Trophoblast cell (in vitro differentiated cells and primary cell): ENCODE data around the gene TLE1.
A peak's percentile ranks its signal among the peaks of the same experiment; 100 is the strongest.
"Not testable (repeated sequence)": the region's sequence is repeated elsewhere in the genome, so short reads cannot be mapped to it uniquely, and the experiment has no call there.

Experiments
- DNase-seq, 2 donors: peaks; one replicate each; pipeline ENCODE4 v3.0.0-alpha.2; 2016
- H2AFZ ChIP-seq: 2 replicates; pipeline ENCODE4 v1.6.1; 2013; ENCODE audit warnings: low read length, moderate library complexity, mild to moderate bottlenecking; ENCODE audit not compliant: insufficient read depth, poor library complexity
- H2AK5ac ChIP-seq: 2 replicates; pipeline ENCODE4 v1.6.1; 2013; ENCODE audit warnings: mild to moderate bottlenecking, low read length
- H2BK120ac ChIP-seq: 2 replicates; pipeline ENCODE4 v1.6.1; 2013; ENCODE audit warnings: low read length, mild to moderate bottlenecking, moderate library complexity; ENCODE audit not compliant: insufficient read depth, poor library complexity
- H2BK12ac ChIP-seq: 2 replicates; pipeline ENCODE4 v1.6.1; 2013; ENCODE audit warnings: mild to moderate bottlenecking, low read length, moderate library complexity
- H2BK5ac ChIP-seq: 2 replicates; pipeline ENCODE4 v1.6.1; 2013; ENCODE audit warnings: low read length, low read depth, moderate library complexity, mild to moderate bottlenecking; ENCODE audit not compliant: poor library complexity
- H3K14ac ChIP-seq: 2 replicates; pipeline ENCODE4 v1.6.1; 2013; ENCODE audit warnings: mild to moderate bottlenecking, low read length
- H3K18ac ChIP-seq: 2 replicates; pipeline ENCODE4 v1.6.1; 2013; ENCODE audit warnings: mild to moderate bottlenecking, low read length
- H3K23ac ChIP-seq: 2 replicates; pipeline ENCODE4 v1.6.1; 2013; ENCODE audit warnings: low read length
- H3K27ac ChIP-seq: 2 replicates; pipeline ENCODE4 v1.5.1; 2013; ENCODE audit warnings: low read depth, mild to moderate bottlenecking, inconsistent platforms, low read length, moderate library complexity
- H3K27me3 ChIP-seq: 2 replicates; pipeline ENCODE4 v1.6.1; 2013; ENCODE audit warnings: inconsistent platforms, mild to moderate bottlenecking, low read length, moderate library complexity; ENCODE audit not compliant: insufficient read depth
- H3K36me3 ChIP-seq, 2 experiments: 1 replicate in 1 of 2; 2 replicates in 1 of 2; pipeline ENCODE4 v1.6.1; 2013; ENCODE audit warnings: low read length in 2 of 2, mild to moderate bottlenecking in 2 of 2, moderate library complexity in 1 of 2; ENCODE audit not compliant: insufficient read depth in 2 of 2, control insufficient read depth in 1 of 2
- H3K4ac ChIP-seq: 2 replicates; pipeline ENCODE4 v1.6.1; 2013; ENCODE audit warnings: low read depth, mild to moderate bottlenecking, low read length, moderate library complexity
- H3K4me1 ChIP-seq, 2 experiments: 1 replicate in 1 of 2; 2 replicates in 1 of 2; pipeline ENCODE4 v1.6.1; 2013; ENCODE audit warnings: low read length in 2 of 2, mild to moderate bottlenecking in 2 of 2, moderate library complexity in 1 of 2; ENCODE audit not compliant: insufficient read depth in 2 of 2, control insufficient read depth in 1 of 2
- H3K4me2 ChIP-seq: 2 replicates; pipeline ENCODE4 v1.6.1; 2013; ENCODE audit warnings: inconsistent platforms, mild to moderate bottlenecking, low read length, moderate library complexity
- H3K4me3 ChIP-seq: 2 replicates; pipeline ENCODE4 v1.5.1; 2013; ENCODE audit warnings: mild to moderate bottlenecking, low read depth, low read length, inconsistent platforms
- H3K79me1 ChIP-seq: one replicate; pipeline ENCODE4 v1.6.1; 2013; ENCODE audit warnings: low read length
- H3K79me2 ChIP-seq: 2 replicates; pipeline ENCODE4 v1.6.1; 2013; ENCODE audit warnings: low read length, mild to moderate bottlenecking; ENCODE audit not compliant: control insufficient read depth, insufficient read depth, poor library complexity
- H3K9ac ChIP-seq: 2 replicates; pipeline ENCODE4 v1.6.1; 2013; ENCODE audit warnings: mild to moderate bottlenecking, low read length
- H3K9me3 ChIP-seq: 2 replicates; pipeline ENCODE4 v1.6.1; 2013; ENCODE audit warnings: low read depth, mild to moderate bottlenecking, control low read depth, inconsistent platforms, low read length; ENCODE audit not compliant: insufficient read depth
- H4K12ac ChIP-seq: 2 replicates; pipeline ENCODE4 v1.6.1; 2013; ENCODE audit warnings: low read depth, mild to moderate bottlenecking, low read length, moderate library complexity
- H4K8ac ChIP-seq: 2 replicates; pipeline ENCODE4 v1.6.1; 2013; ENCODE audit warnings: low read depth, mild to moderate bottlenecking, low read length, moderate library complexity
- H4K91ac ChIP-seq: one replicate; pipeline ENCODE4 v1.6.1; 2013; ENCODE audit warnings: low read depth, mild to moderate bottlenecking, low read length, moderate library complexity
- WGBS: extraction: QIAGEN DNeasy Blood & Tissue Kit; methylation state at CpG from one replicate; pipeline ENCODE4 v1.1.7; 2013; ENCODE audit warnings: missing lambda C conversion rate; ENCODE audit not compliant: insufficient read length, insufficient coverage; ENCODE audit errors: extremely low coverage; 5-methylcytosine and 5-hydroxymethylcytosine counted together

The TLE1 gene

DNA sequence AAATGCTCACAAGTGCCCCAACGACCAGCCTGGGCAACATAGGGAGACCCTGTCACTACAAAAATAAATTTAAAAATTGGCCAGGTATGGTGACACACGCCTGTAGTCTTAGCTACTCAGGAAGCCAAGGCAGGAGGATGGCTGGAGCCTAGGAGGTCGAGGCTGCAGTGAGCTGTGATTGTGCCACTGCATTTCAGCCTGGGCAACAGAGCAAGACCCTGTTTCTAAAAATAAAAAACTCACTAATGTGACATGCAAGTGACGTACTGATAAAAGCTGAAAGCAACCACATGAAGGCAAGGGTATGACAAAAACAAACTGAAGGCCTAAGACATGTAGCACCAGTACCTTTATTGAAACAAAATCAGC lies 81.1 kb downstream of the TLE1 start:
- H3K4me3 ChIP-seq: no peak overlapping the region
- peaks cover 27 to 32% of the 10 kb centered on the region in 2 experiments for H3K4me1 ChIP-seq
- no peak overlapping the region for H4K12ac ChIP-seq
- H3K4ac ChIP-seq: no peak overlapping the region
- H3K14ac ChIP-seq: no peak overlapping the region
- peaks cover 6 to 21% of the 10 kb centered on the region in 2 experiments for H3K36me3 ChIP-seq
- no peak overlapping the region for H3K18ac ChIP-seq
- DNase-seq: no peak
- peaks cover 18% of the 10 kb centered on the region for H3K79me1 ChIP-seq
- no peak overlapping the region for H2BK120ac ChIP-seq
- no peak overlapping the region for H2BK12ac ChIP-seq
- no peak overlapping the region for H3K9ac ChIP-seq
- H3K27me3 ChIP-seq: no peaks in the 10 kb centered on the region
- H3K4me2 ChIP-seq: no peak overlapping the region
- no CpG with 5 or more reads among the region's 4 CpGs for WGBS
- H3K27ac ChIP-seq: no peak overlapping the region
- H4K91ac ChIP-seq: no peak overlapping the region
- H2AFZ ChIP-seq: no peak overlapping the region
- no peaks in the 10 kb centered on the region for H3K9me3 ChIP-seq
- no peak overlapping the region for H4K8ac ChIP-seq
- H3K79me2 ChIP-seq: peaks cover 3% of the 10 kb centered on the region
- H2BK5ac ChIP-seq: no peak overlapping the region
- no peak overlapping the region for H3K23ac ChIP-seq
- no peak overlapping the region for H2AK5ac ChIP-seq

DNA sequence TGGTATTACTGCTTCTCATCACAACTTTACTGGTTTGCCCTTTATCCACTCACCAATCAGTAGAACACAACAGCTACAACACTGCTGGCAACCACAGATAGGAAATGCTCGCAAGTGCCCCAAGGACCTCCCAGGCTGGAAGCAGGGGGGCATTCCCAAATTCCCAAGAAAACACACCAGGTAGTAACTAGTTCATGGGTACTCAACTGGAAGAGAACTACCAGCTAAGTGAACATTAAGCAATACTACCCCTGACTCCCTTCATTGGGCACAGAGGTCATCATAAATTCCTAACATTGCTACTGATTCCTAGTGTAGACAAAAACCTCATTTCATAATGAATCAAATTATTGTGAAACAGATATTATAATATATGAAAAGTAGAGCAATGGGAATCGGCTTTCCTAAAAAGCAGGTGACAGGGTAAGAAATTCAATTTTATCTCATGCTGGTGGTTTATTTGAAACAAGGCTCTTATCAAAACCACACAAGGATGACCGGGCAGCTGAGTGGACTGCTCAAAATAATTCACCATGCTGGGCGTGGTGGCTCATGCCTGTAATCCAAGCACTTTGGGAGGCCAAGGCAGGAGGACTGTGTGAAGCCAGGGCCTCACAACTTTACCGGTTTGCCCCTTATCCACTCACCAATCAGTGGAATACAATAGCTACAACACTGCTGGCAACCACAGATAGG lies 81.6 kb downstream of the TLE1 start:
- Histone ChIP-seq H3K18ac (no peak overlapping the region), H4K8ac (no peak overlapping the region), H3K14ac (no peak overlapping the region), H3K27me3 (no peaks in the 10 kb centered on the region), H3K27ac (no peak overlapping the region), H3K4me1 (peaks cover 24 to 31% of the 10 kb centered on the region in 2 experiments), H3K9ac (no peak overlapping the region), H3K4ac (no peak overlapping the region), H3K79me2 (peaks cover 3% of the 10 kb centered on the region), H3K9me3 (no peaks in the 10 kb centered on the region), H3K23ac (no peak overlapping the region), H3K4me2 (no peak overlapping the region), H2BK12ac (no peak overlapping the region), H2BK120ac (no peak overlapping the region), H3K79me1 (peaks cover 17% of the 10 kb centered on the region), H4K91ac (no peak overlapping the region), H2AFZ (no peak overlapping the region), H3K36me3 (peaks cover 6 to 24% of the 10 kb centered on the region in 2 experiments), H3K4me3 (no peak overlapping the region), H2BK5ac (no peak overlapping the region), H4K12ac (no peak overlapping the region), H2AK5ac (no peak overlapping the region)
- DNase-seq: peak in 1 of 2 donors; percentile 53
- WGBS: no CpG with 5 or more reads among the region's 5 CpGs

DNA sequence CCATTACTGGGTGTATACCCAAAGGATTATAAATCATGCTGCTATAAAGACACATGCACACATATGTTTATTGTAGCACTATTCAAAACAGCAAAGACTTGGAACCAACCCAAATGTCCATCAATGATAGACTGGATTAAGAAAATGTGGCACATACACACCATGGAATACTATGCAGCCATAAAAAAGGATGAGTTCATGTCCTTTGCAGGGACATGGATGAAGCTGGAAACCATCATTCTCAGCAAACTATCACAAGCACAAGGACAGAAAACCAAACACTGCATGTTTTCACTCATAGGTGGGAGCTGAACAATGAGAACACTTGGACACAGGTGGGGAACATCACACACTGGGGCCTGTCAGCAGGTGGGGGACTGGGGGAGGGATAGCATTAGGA lies 83.1 kb downstream of the TLE1 start:
- H3K23ac ChIP-seq, H3K9ac ChIP-seq, H3K79me1 ChIP-seq, H4K12ac ChIP-seq, H4K91ac ChIP-seq, H4K8ac ChIP-seq, H3K18ac ChIP-seq, H2BK120ac ChIP-seq, H3K9me3 ChIP-seq, H2BK5ac ChIP-seq, H2BK12ac ChIP-seq, H2AFZ ChIP-seq, H3K4me3 ChIP-seq, H3K4me2 ChIP-seq, DNase-seq, H3K14ac ChIP-seq, H3K4ac ChIP-seq, H2AK5ac ChIP-seq, H3K27me3 ChIP-seq, H3K79me2 ChIP-seq, H3K27ac ChIP-seq: not testable (repeated sequence)
- Histone ChIP-seq H3K4me1 (peaks cover 19% of the 10 kb centered on the region in 2 experiments), H3K36me3 (peaks cover 5 to 19% of the 10 kb centered on the region in 2 experiments)

DNA sequence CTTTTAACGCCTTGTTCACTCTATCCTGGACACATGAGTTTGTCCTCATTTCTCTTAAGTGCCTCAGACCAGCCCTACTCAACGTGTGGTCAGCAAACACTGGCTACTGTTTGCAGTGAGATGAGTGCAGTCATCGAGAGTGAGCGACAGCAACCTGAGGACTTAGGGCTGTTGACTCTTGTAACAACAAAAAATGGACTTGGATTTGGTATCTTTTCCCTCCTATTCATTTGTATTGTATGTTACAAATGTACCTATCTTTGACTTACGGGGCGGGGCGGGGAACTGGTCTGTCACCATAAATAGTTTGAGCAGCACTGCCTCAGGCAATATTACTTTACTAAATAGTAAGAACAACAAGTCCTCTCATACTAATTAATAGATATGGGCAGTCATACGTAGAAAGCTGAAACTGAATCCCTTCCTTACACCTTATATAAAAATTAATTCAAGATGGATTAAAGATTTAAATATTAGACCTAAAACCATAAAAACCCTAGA lies 84.1 kb downstream of the TLE1 start:
- Histone ChIP-seq H2BK5ac (no peak overlapping the region), H3K36me3 (peaks cover 7 to 19% of the 10 kb centered on the region in 2 experiments), H4K91ac (peak overlapping the region; percentile 13), H3K79me2 (no peaks in the 10 kb centered on the region), H3K27me3 (no peaks in the 10 kb centered on the region), H3K27ac (no peak overlapping the region), H3K79me1 (peaks cover 3% of the 10 kb centered on the region), H3K4me2 (no peak overlapping the region), H2AK5ac (no peak overlapping the region), H3K4me3 (no peak overlapping the region), H3K18ac (no peak overlapping the region), H3K9ac (no peak overlapping the region), H3K23ac (no peak overlapping the region), H3K4me1 (peaks cover 12 to 15% of the 10 kb centered on the region in 2 experiments), H2BK12ac (peak overlapping the region; percentile 23), H4K12ac (no peak overlapping the region), H3K9me3 (no peaks in the 10 kb centered on the region), H3K4ac (no peak overlapping the region), H4K8ac (no peak overlapping the region), H2AFZ (no peak overlapping the region), H3K14ac (no peak overlapping the region), H2BK120ac (no peak overlapping the region)
- peak; percentile 67 to 92 for DNase-seq
- no CpG with 5 or more reads among the region's 8 CpGs for WGBS
